HL-60 (cell line): ENCODE measurements around the gene THAP9.

Experiments
- DNase-seq, 2 experiments: peaks; one replicate each; pipeline ENCODE4 v3.0.0-alpha.2; 2010 to 2020; ENCODE audit warnings: low read depth in 1 of 2, low spot score in 1 of 2
- H3K27ac ChIP-seq: fragments of 250-450 bp; sonication (Bioruptor Pico); replicated peaks from 2 replicates; pipeline ENCODE4 v1.5.1; 2020; ENCODE audit warnings: mild to moderate bottlenecking, moderate library complexity
- H3K27me3 ChIP-seq: fragments of 250-450 bp; sonication (Bioruptor Pico); 2 replicates; pipeline ENCODE4 v1.5.1; 2021; ENCODE audit warnings: mild to moderate bottlenecking, moderate library complexity; ENCODE audit not compliant: insufficient read depth, poor library complexity, severe bottlenecking
- H3K4me3 ChIP-seq: replicated peaks from 2 replicates; pipeline ENCODE4 v1.5.1; 2011; ENCODE audit warnings: mild to moderate bottlenecking, control low read depth, low read length; ENCODE audit not compliant: insufficient read depth
- GABPA ChIP-seq: IDR thresholded peaks from 2 replicates; pipeline ENCODE4 v1.6.1; 2012; ENCODE audit warnings: low read depth
- POLR2AphosphoS5 ChIP-seq: IDR thresholded peaks from 2 replicates; pipeline ENCODE4 v1.6.1; 2012; ENCODE audit warnings: low read depth
- SPI1 ChIP-seq: IDR thresholded peaks from 2 replicates; pipeline ENCODE4 v1.6.1; 2012; ENCODE audit warnings: low read depth, mild to moderate bottlenecking, borderline replicate concordance
- TF ChIP-seq, protein P1 (sequence below): IDR thresholded peaks from 2 replicates; pipeline ENCODE4 v1.6.1; 2012; ENCODE audit warnings: low read depth; ENCODE audit not compliant: insufficient replicate concordance
- TF ChIP-seq, protein P2 (sequence below): IDR thresholded peaks from one replicate; pipeline ENCODE4 v1.5.1; 2011; ENCODE audit warnings: low read length, control low read depth, inconsistent platforms; ENCODE audit not compliant: insufficient read depth

Gene THAP9

DNA sequence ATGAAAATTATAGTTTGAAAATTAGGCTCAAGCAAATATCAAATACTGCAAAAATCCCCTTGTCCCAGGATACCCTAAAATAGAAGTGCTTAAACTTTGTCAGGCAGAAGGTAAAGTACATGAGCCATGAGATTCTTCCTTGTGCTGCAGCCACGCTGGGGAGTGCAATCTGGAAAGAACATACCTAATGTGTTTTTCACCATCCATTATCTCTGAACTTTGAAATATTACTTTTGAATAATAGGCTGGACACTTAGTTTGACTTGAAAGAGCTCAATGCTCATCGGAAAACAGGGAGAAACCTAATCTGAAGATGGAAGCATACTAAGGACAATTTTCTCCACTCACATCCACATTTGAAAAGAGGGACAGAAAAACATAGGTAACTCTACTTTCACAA, 18.9 kb downstream of the THAP9 start:
- Histone ChIP-seq H3K27ac (no peak overlapping the region), H3K27me3 (no peaks in the 10 kb centered on the region), H3K4me3 (no peak overlapping the region)
- no peak for DNase-seq
- TF ChIP-seq, protein P1, sequence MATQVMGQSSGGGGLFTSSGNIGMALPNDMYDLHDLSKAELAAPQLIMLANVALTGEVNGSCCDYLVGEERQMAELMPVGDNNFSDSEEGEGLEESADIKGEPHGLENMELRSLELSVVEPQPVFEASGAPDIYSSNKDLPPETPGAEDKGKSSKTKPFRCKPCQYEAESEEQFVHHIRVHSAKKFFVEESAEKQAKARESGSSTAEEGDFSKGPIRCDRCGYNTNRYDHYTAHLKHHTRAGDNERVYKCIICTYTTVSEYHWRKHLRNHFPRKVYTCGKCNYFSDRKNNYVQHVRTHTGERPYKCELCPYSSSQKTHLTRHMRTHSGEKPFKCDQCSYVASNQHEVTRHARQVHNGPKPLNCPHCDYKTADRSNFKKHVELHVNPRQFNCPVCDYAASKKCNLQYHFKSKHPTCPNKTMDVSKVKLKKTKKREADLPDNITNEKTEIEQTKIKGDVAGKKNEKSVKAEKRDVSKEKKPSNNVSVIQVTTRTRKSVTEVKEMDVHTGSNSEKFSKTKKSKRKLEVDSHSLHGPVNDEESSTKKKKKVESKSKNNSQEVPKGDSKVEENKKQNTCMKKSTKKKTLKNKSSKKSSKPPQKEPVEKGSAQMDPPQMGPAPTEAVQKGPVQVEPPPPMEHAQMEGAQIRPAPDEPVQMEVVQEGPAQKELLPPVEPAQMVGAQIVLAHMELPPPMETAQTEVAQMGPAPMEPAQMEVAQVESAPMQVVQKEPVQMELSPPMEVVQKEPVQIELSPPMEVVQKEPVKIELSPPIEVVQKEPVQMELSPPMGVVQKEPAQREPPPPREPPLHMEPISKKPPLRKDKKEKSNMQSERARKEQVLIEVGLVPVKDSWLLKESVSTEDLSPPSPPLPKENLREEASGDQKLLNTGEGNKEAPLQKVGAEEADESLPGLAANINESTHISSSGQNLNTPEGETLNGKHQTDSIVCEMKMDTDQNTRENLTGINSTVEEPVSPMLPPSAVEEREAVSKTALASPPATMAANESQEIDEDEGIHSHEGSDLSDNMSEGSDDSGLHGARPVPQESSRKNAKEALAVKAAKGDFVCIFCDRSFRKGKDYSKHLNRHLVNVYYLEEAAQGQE, result no peak
- TF ChIP-seq, protein P2, sequence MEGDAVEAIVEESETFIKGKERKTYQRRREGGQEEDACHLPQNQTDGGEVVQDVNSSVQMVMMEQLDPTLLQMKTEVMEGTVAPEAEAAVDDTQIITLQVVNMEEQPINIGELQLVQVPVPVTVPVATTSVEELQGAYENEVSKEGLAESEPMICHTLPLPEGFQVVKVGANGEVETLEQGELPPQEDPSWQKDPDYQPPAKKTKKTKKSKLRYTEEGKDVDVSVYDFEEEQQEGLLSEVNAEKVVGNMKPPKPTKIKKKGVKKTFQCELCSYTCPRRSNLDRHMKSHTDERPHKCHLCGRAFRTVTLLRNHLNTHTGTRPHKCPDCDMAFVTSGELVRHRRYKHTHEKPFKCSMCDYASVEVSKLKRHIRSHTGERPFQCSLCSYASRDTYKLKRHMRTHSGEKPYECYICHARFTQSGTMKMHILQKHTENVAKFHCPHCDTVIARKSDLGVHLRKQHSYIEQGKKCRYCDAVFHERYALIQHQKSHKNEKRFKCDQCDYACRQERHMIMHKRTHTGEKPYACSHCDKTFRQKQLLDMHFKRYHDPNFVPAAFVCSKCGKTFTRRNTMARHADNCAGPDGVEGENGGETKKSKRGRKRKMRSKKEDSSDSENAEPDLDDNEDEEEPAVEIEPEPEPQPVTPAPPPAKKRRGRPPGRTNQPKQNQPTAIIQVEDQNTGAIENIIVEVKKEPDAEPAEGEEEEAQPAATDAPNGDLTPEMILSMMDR, result no peak

DNA sequence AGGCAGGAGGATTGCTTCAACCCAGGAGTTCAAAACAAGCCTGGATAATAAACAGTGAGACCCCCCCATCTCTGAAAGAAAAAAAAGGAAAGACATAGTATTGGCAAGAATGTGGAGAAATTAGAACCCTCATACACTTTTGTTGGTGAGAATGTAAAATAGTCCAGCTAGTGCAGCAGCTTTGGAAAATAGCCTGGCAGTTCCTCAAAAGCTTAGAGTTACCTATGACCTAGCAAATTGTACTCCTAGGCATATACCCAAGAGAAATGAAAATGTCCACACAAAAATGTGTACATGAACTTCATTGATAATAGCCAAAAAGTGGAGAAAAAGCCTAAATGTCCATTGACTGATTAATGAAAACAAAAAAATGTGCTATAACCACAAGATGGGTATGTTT, 21.3 kb downstream of the THAP9 start:
- Histone ChIP-seq H3K27ac (no peak overlapping the region), H3K27me3 (no peaks in the 10 kb centered on the region), H3K4me3 (no peak overlapping the region)
- TF ChIP-seq SPI1 (peak; percentile 53; the same call in 1 of the 2 replicates), POLR2AphosphoS5 (no peak)
- no peak for DNase-seq

DNA sequence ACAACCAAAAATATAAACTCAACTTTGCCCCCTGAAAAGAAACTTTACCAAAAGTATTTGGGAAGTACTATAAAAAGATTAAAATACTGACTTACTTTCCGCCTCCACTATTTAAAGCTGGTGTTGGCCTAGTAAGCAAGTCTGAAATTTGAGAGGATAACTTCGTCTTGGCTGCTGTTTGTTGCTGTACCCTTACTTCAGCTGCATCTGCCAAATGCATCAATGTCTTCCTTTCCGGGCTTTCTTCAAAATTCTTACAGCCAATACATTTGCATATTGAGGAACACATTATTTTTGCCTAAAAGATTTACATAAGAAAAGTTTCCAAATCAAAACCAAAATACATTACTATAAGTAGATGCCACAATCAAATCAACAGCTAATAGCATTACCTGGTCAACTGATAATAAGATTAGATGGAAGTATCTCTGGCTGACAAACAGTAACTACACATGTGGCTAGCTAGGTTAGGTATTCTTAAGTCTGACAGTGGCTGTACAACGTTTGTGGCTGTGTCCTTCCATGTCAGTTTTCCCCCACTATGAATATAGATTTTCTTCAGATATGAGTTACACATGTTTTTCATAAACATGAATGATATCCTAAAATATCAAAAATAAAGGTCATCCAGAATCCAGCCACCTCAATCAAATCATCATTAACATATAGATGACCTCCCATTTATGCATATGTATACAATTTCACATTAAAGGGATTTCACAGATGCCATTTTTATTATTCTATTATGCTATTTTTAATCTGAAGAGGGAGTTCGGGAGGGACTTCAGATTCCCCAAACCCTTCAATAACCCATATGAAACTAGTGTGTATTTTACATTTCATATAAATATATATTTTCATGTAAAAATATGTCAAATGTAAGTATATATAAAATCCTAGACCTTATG, 30.6 kb downstream of the THAP9 start:
- no peak for TF ChIP-seq GABPA
- no peak for TF ChIP-seq POLR2AphosphoS5
- TF ChIP-seq SPI1, result no peak
- TF ChIP-seq, protein P2, result no peak
- TF ChIP-seq, protein P1, result no peak
- no peak overlapping the region for H3K4me3 ChIP-seq
- no peaks in the 10 kb centered on the region for H3K27me3 ChIP-seq
- H3K27ac ChIP-seq, result no peak overlapping the region
- no peak for DNase-seq

DNA sequence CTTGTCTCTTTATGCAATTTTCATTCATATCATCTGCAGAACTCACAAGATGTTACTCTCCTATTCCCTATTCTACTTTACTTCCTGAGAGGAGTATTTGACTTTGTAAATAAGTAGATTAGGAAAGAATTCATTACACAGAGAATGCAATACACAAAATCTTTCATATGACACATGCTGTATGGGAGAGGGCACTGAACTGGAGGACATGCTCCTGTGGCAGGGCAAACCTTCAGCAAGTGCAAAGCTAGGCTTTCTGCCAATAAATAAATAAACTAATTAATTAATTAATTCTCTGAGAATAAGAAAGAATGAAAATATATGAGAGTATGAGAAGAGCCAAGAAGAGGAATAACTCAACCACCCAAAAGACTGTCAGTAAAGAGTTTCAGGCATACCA, 33.9 kb downstream of the THAP9 start:
- no peaks in the 10 kb centered on the region for H3K27me3 ChIP-seq
- TF ChIP-seq SPI1 (no peak), GABPA (no peak), POLR2AphosphoS5 (no peak)
- TF ChIP-seq, protein P1, result no peak
- TF ChIP-seq, protein P2, result no peak
- DNase-seq, result no peak
- H3K27ac ChIP-seq, result no peak overlapping the region
- H3K4me3 ChIP-seq, result no peak overlapping the region
